Measurements from ENCODE around the gene AGO3. TPM values are rescaled to one million over a fixed set of nuclear protein-coding genes. Genes with fewer than 3 reads are reported as not detected.

AGO3 gene
- total and polyA plus RNA-seq, 2 donors (not counting 3 experiments of a cell fraction or from before 2014, with no cell fraction given) = 10.4 to 21.1 TPM

GRCh38 chr1:36095760-36096405 is 165.0 kb downstream of the AGO3 start:
- no peaks in the 10 kb centered on the region for H3K27me3 ChIP-seq (ENCODE audit: control insufficient read depth in 2 of 2, insufficient read depth in 2 of 2, low read length in 2 of 2)

More at GRCh38 chr1:36095760-36096405, 165.0 kb downstream of the AGO3 start:
- Histone ChIP-seq H3K9me3 (replicated peaks; ENCODE audit: control insufficient read depth, insufficient read depth, low read length) (no peaks in the 10 kb centered on the region), H3K9me1 (replicated peaks; ENCODE audit: control insufficient read depth, extremely low read depth, insufficient read depth, low read length) (no peaks in the 10 kb centered on the region), H2AFZ (ENCODE audit: low read depth, low read length) (no peak overlapping the region), H3K9ac (replicated peaks; ENCODE audit: extremely low read depth, insufficient read depth, low read length) (no peak overlapping the region), H3K36me3 (ENCODE audit: control insufficient read depth in 2 of 2, extremely low read depth in 1 of 2, insufficient read depth in 2 of 2, low read length in 2 of 2) (peaks cover 16 to 38% of the 10 kb centered on the region in 2 experiments), H3K27ac (ENCODE audit: insufficient read depth, low read depth, low read length) (no peak overlapping the region), H3K4me3 (replicated peaks in 1 of 3; ENCODE audit: insufficient read depth in 1 of 3, low read depth in 1 of 3, low read length in 3 of 3) (no peak overlapping the region), H3K79me2 (ENCODE audit: control insufficient read depth, insufficient read depth, low read length) (peaks cover 8% of the 10 kb centered on the region), H4K20me1 (replicated peaks; ENCODE audit: control insufficient read depth, extremely low read depth, insufficient read depth, low read length) (no peaks in the 10 kb centered on the region), H3K4me2 (ENCODE audit: insufficient read depth, low read length) (no peak overlapping the region), H3K4me1 (ENCODE audit: control insufficient read depth, extremely low read depth, insufficient read depth, low read length) (no peaks in the 10 kb centered on the region)
- no peak for FAIRE-seq
- TF ChIP-seq MAX (IDR thresholded peaks at IDR 0.05; ENCODE audit: insufficient read depth, insufficient read length) (no peak), FOS (IDR thresholded peaks at IDR 0.05; ENCODE audit: borderline replicate concordance, insufficient read depth, low read length) (no peak), JUN (IDR thresholded peaks at IDR 0.05; ENCODE audit: borderline replicate concordance, insufficient read depth, insufficient read length, low read depth) (no peak), GATA2 (IDR thresholded peaks at IDR 0.05; ENCODE audit: insufficient read depth, insufficient read length, low read depth, low read length) (no peak), MYC (IDR thresholded peaks at IDR 0.05; ENCODE audit: low read depth, low read length) (no peak), EZH2 (IDR thresholded peaks at IDR 0.05; ENCODE audit: borderline replicate concordance, low read depth, low read length, severe bottlenecking) (no peak), POLR2A (IDR thresholded peaks at IDR 0.05; ENCODE audit: low read depth, low read length) (no peak), CTCF (IDR thresholded peaks at IDR 0.05; ENCODE audit: extremely low read depth in 1 of 2, insufficient read depth in 1 of 2, low read depth in 1 of 2, low read length in 2 of 2) (no peak), POLR2AphosphoS5 (IDR thresholded peaks at IDR 0.05; ENCODE audit: insufficient read depth, low read depth, low read length) (no peak)
- no TSS peak for BruUV-seq (replicated peaks)
- dilution Hi-C loops (cut with MboI; ENCODE audit: extremely low pct_ligation_motif_present, low sequenced_read_pairs) (no loop called here), intact Hi-C loops (cut with micrococcal nuclease) (no loop called here)
- POLR2A ChIA-PET = no interaction called here
- no peak for DNase-seq (ENCODE audit: low read depth, low spot score)
- CTCF ChIA-PET = interaction anchor here (1.2 to 13.8 kb wide), 5 partner anchors 9 to 190 kb away, joined by 3 to 233 read pairs (median 11); no protein-coding TSS in a partner anchor

All from endothelial cell of umbilical vein (primary cell).